ENCODE measurements around the gene WASHC2A. TPM values are rescaled to one million over a fixed set of nuclear protein-coding genes. Genes with fewer than 3 reads are reported as not detected.
"Not testable (repeated sequence)": the region's sequence is repeated elsewhere in the genome, so short reads cannot be mapped to it uniquely, and the experiment has no call there.

WASHC2A gene
- total and polyA plus RNA-seq, 12 donors, result 23.3 to 55.1 (median 42.8) TPM

GRCh38 chr10:50143512-50144174 is 75.9 kb downstream of the WASHC2A start:
- H3K27ac ChIP-seq, result not testable (repeated sequence)
- 59 to 77% (median 63%) methylated on average over 5 to 10 of the region's 10 CpGs for WGBS, 4 donors

GRCh38 chr10:50145575-50145974 is 77.8 kb downstream of the WASHC2A start:
- H3K9me3 ChIP-seq (replicated peaks in 1 of 3); intact Hi-C loops (cut with DNase I); H3K36me3 ChIP-seq (replicated peaks in 1 of 2); H3K4me3 ChIP-seq; H3K4me1 ChIP-seq (replicated peaks in 1 of 2); H3K27me3 ChIP-seq; DNase-seq; H3K27ac ChIP-seq: not testable (repeated sequence)
- 0 to 5% (median 0%) methylated on average over 1 of the region's 1 CpG for WGBS, 4 donors

More at GRCh38 chr10:50143512-50144174, 75.9 kb downstream of the WASHC2A start:
- intact Hi-C loops (cut with DNase I); H3K4me1 ChIP-seq (replicated peaks in 1 of 2); H3K9me3 ChIP-seq (replicated peaks in 1 of 3); DNase-seq; H3K4me3 ChIP-seq; H3K36me3 ChIP-seq (replicated peaks in 1 of 2); H3K27me3 ChIP-seq: not testable (repeated sequence)

GRCh38 chr10:50152792-50153272 is 85.1 kb downstream of the WASHC2A start:
- Histone ChIP-seq H3K36me3 (replicated peaks in 1 of 2) (no peaks in the 10 kb centered on the region), H3K27me3 (no peaks in the 10 kb centered on the region), H3K9me3 (replicated peaks in 1 of 3) (no peaks in the 10 kb centered on the region), H3K4me1 (replicated peaks in 1 of 2) (no peaks in the 10 kb centered on the region), H3K27ac (no peak overlapping the region), H3K4me3 (peak overlapping the region in 1 of 4 donors; percentile 34)
- DNase-seq, result peak in 1 of 7 donors; percentile 13
- WGBS, 4 donors, result 1 to 21% (median 4%) methylated on average over 3 to 34 of the region's 34 CpGs
- intact Hi-C loops (cut with DNase I), result no loop called here
- no peak for TF ChIP-seq CTCF (IDR thresholded peaks at IDR 0.05)
- TF ChIP-seq POLR2A (IDR thresholded peaks at IDR 0.05), result no peak

GRCh38 chr10:50157868-50158267 is 90.1 kb downstream of the WASHC2A start:
- intact Hi-C loops (cut with DNase I); H3K9me3 ChIP-seq (replicated peaks in 1 of 3); H3K36me3 ChIP-seq (replicated peaks in 1 of 2); H3K27me3 ChIP-seq; H3K4me1 ChIP-seq (replicated peaks in 1 of 2); DNase-seq; H3K4me3 ChIP-seq; H3K27ac ChIP-seq: not testable (repeated sequence)

- DNase-seq; intact Hi-C loops (cut with DNase I); H3K27ac ChIP-seq; H3K4me1 ChIP-seq (replicated peaks in 1 of 2); H3K27me3 ChIP-seq; H3K9me3 ChIP-seq (replicated peaks in 1 of 3); H3K36me3 ChIP-seq (replicated peaks in 1 of 2); H3K4me3 ChIP-seq: not testable (repeated sequence)
- WGBS, 4 donors, result 57 to 75% (median 70%) methylated on average over 2 of the region's 2 CpGs
Observed at GRCh38 chr10:50159856-50160255, 92.1 kb downstream of the WASHC2A start.

GRCh38 chr10:50165038-50165437 is 97.3 kb downstream of the WASHC2A start:
- WGBS, 4 donors, result 47 to 64% (median 58%) methylated on average over 2 of the region's 2 CpGs
- H3K4me1 ChIP-seq (replicated peaks in 1 of 2); H3K27me3 ChIP-seq; H3K36me3 ChIP-seq (replicated peaks in 1 of 2); H3K4me3 ChIP-seq; intact Hi-C loops (cut with DNase I); H3K9me3 ChIP-seq (replicated peaks in 1 of 3); H3K27ac ChIP-seq; DNase-seq: not testable (repeated sequence)

- H3K4me1 ChIP-seq (replicated peaks in 1 of 2); H3K36me3 ChIP-seq (replicated peaks in 1 of 2); H3K9me3 ChIP-seq (replicated peaks in 1 of 3); H3K4me3 ChIP-seq; DNase-seq; H3K27me3 ChIP-seq; H3K27ac ChIP-seq; intact Hi-C loops (cut with DNase I): not testable (repeated sequence)
- 84 to 97% (median 88%) methylated on average over 3 of the region's 3 CpGs for WGBS, 4 donors
Observed at GRCh38 chr10:50167833-50168232, 100.1 kb downstream of the WASHC2A start.

- H3K27ac ChIP-seq; H3K4me3 ChIP-seq; H3K9me3 ChIP-seq (replicated peaks in 1 of 3); H3K4me1 ChIP-seq (replicated peaks in 1 of 2); DNase-seq; H3K27me3 ChIP-seq; intact Hi-C loops (cut with DNase I); H3K36me3 ChIP-seq (replicated peaks in 1 of 2): not testable (repeated sequence)
- 43 to 67% (median 60%) methylated on average over 1 of the region's 1 CpG for WGBS, 4 donors
Observed at GRCh38 chr10:50169506-50169905, 101.8 kb downstream of the WASHC2A start.

GRCh38 chr10:50174788-50175525 is 107.2 kb downstream of the WASHC2A start:
- DNase-seq; intact Hi-C loops (cut with DNase I); H3K4me1 ChIP-seq (replicated peaks in 1 of 2); H3K9me3 ChIP-seq (replicated peaks in 1 of 3); H3K27ac ChIP-seq; H3K4me3 ChIP-seq; H3K36me3 ChIP-seq (replicated peaks in 1 of 2); H3K27me3 ChIP-seq: not testable (repeated sequence)
- 49 to 54% (median 52%) methylated on average over 3 of the region's 3 CpGs for WGBS, 4 donors
